Myometrial cell (primary cell): ENCODE results near the gene TAS2R20. TPM values are rescaled to one million over a fixed set of nuclear protein-coding genes. Genes with fewer than 3 reads are reported as not detected.

Experiments
- total RNA-seq: library from RNA; depleted of rRNA; stranded (reverse); fragments of >200 nt; gene quantifications from 2 replicates; pipeline ENCODE4 v1.2.3, GENCODE V29; 2015

The TAS2R20 gene, protein sequence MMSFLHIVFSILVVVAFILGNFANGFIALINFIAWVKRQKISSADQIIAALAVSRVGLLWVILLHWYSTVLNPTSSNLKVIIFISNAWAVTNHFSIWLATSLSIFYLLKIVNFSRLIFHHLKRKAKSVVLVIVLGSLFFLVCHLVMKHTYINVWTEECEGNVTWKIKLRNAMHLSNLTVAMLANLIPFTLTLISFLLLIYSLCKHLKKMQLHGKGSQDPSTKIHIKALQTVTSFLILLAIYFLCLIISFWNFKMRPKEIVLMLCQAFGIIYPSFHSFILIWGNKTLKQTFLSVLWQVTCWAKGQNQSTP
- 0.35 TPM in 1 of 2 replicates, not detected in the other for total RNA-seq

DNA sequence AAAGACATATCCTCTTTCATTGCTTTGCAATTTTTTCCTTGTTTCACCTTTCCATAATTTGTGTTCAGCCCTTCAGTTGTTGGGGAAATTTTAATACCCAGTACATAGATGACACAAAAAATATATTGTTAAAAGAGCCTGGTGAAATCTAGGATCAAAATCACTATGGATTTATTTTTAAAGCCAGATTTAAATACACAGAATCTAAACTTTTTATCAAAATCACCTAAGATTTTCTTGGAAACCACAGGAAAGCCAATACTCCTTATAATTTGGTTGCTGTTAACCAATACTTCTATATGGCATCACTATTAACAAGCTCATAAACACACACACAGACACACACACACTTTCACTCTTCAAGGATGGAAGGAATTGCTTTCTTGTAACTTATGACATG is at the start of gene TAS2R20:
Gene TAS2R20 (minus strand): TSS at position 101 of the 400 bp plus-strand sequence. CDS start 429 bp downstream, outside the sequence.

DNA sequence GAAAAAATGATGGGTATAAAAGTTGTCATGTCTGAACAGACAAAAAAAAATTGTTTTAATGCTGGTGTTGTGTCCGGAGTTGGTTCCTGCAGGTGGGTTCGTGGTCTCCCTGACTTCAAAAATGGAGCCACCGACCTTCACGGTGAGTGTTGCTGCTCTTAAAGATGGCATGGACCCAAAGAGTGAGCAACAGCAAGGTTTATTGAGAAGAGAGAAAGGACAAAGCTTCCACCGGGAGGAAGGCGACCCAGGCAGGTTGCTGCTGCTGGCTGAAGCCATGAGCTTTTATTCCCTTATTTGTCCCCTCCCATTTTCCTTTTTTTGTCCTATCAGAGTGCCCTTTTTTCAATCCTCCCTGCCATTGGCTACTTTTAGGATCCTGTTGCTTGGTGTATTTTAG is 33.2 kb upstream of the TAS2R20 start, which contains the start of gene TAS2R31:
Gene TAS2R31 (minus strand): TSS at position 101 of the 400 bp plus-strand sequence. CDS start 72 bp downstream, at position 29.

DNA sequence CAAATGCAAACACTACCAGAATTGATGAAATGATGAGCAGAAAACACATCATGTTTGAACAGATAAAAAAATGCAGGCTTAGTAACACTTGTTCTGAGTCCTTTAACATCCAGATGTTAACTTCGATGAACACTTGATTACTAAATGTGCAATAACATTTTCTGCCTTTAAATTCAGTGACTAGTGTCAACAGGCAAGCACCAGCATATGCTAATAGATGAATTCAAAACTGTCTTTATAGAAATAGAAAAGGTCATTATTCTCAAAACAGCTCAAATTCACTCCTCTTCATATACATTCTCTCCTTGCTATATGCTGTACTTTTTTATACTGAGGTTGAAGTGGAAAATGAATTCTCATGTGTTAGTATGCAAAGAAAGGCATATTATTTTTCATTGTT is 24.4 kb upstream of the TAS2R20 start, which contains the start of gene TAS2R19:
Gene TAS2R19 (minus strand): TSS at position 101 of the 400 bp plus-strand sequence. CDS start 49 bp downstream, at position 52.

DNA sequence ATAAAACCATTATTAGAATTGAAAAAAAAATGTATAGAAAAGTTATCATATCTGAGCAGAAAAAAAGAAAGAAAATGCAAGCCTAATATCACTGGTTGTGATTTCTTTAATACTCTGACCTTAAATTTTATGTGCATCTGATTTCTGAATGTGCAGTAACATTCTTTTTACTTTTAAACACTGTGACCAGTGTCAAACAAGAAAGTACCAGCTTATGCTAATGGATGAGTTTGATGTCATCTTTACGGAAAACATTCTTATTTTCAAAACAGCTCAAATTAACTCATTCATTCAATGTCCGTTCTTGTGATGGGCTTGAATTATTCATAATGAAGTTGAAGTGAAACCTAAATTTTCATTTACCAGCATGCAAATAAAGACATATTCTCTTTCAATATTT is 11.3 kb downstream of the TAS2R20 start, which contains the start of gene TAS2R50:
Gene TAS2R50 (minus strand): TSS at position 101 of the 400 bp plus-strand sequence. CDS start 52 bp downstream, at position 49.

Other genes starting within 250 kb of the TAS2R20 start
- not detected in 2 replicates for gene TAS2R7, start 195.7 kb downstream of the TAS2R20 start, total RNA-seq
- gene TAS2R8, start 191.0 kb downstream of the TAS2R20 start, total RNA-seq = not detected in 2 replicates
- gene TAS2R9, start 188.1 kb downstream of the TAS2R20 start, total RNA-seq = not detected in 2 replicates
- not detected in 2 replicates for gene TAS2R10, start 171.9 kb downstream of the TAS2R20 start, total RNA-seq
- not detected in 2 replicates for gene PRR4, start 148.8 kb downstream of the TAS2R20 start, total RNA-seq
- 3.4 and 5.5 TPM in 2 replicates for gene PRH1, start 114.0 kb downstream of the TAS2R20 start, total RNA-seq
- 0.18 TPM in 1 of 2 replicates, not detected in the other for gene TAS2R13, start 88.7 kb downstream of the TAS2R20 start, total RNA-seq
- not detected in 2 replicates for gene PRH2, start 69.1 kb downstream of the TAS2R20 start, total RNA-seq
- gene TAS2R14, start 59.0 kb downstream of the TAS2R20 start, total RNA-seq = 0.29 and 1.4 TPM in 2 replicates
- 0.53 TPM in 1 of 2 replicates, not detected in the other for gene TAS2R50, start 11.4 kb downstream of the TAS2R20 start, total RNA-seq
- gene TAS2R19, start 24.3 kb upstream of the TAS2R20 start, total RNA-seq = not detected in 2 replicates
- gene TAS2R31, start 33.1 kb upstream of the TAS2R20 start, total RNA-seq = 0.18 TPM in 1 of 2 replicates, not detected in the other
- gene TAS2R46, start 64.0 kb upstream of the TAS2R20 start, total RNA-seq = 0.18 TPM in 1 of 2 replicates, not detected in the other
- 0.35 TPM in 1 of 2 replicates, not detected in the other for gene TAS2R43, start 94.0 kb upstream of the TAS2R20 start, total RNA-seq
- not detected in 2 replicates for gene TAS2R30, start 136.3 kb upstream of the TAS2R20 start, total RNA-seq
- 8.1 and 9.6 TPM in 2 replicates for gene SMIM10L1, start 172.9 kb upstream of the TAS2R20 start, total RNA-seq
- gene TAS2R42, start 188.6 kb upstream of the TAS2R20 start, total RNA-seq = not detected in 2 replicates